ENCODE measurements around the gene TSR2. TPM values are rescaled to one million over a fixed set of nuclear protein-coding genes. Genes with fewer than 3 reads are reported as not detected.
"Not testable (repeated sequence)": the region's sequence is repeated elsewhere in the genome, so short reads cannot be mapped to it uniquely, and the experiment has no call there.

TSR2 gene
- total RNA-seq, 1 experiment from 2014 or later: 53.0 TPM

DNA sequence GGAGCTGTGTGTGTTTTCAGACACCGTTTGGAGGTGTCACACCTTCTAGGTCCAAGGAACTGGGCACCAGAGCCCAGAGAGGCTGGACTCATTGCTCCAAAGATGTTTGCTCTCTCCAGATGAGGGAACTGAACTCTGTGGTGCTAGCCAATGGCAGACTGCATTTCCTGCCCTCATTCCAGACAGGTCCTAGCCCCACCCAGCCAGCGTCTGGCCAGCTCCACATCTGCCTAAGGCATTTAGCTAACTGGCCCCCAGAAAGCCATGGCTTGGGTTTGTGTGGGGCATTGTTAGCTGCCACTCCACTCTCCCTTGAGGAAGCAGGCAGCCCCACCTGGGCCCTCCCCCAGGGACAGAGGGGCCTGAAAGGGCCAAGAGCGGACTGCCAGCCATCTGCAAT, 44.5 kb downstream of the TSR2 start:
- POLR2A ChIA-PET (ENCODE audit: unreplicated experiment): no interaction called here
- intact Hi-C loops (cut with micrococcal nuclease; ENCODE audit: unreplicated experiment): no loop called here

DNA sequence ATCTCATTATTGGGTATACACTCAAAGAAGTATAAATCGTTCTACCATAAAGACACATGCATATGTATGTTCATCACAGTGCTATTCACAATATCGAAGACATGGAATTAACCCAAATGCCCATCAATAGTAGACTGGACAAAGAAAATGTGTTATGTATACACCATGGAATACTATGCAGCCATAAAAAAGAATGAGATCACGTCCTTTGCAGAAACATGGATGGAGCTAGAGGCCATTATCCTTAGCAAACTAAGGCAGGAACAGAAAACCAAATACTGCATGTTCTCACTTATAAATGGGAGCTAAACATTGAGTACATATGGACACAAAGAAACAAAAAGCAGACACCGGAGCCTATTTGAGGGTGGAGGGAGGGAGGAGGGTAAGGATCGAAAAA, 49.6 kb downstream of the TSR2 start:
- H3K27me3 ChIP-seq (ENCODE audit: insufficient read depth, low read depth); intact Hi-C loops (cut with micrococcal nuclease; ENCODE audit: unreplicated experiment); CTCF ChIA-PET; H3F3A ChIP-seq (ENCODE audit: insufficient read depth, low read depth); H3K79me2 ChIP-seq (ENCODE audit: low read depth); H3K9me2 ChIP-seq (ENCODE audit: insufficient read depth); DNase-seq; H3K4me3 ChIP-seq; H3K27ac ChIP-seq; H3K4me1 ChIP-seq (replicated peaks; ENCODE audit: insufficient read depth); H3K36me3 ChIP-seq (ENCODE audit: low read depth); BruUV-seq (replicated peaks); H3K4me2 ChIP-seq; POLR2A ChIA-PET (ENCODE audit: unreplicated experiment); H4K20me1 ChIP-seq (ENCODE audit: insufficient read depth); H3K9me3 ChIP-seq (ENCODE audit: insufficient read depth, low read depth); H2AFZ ChIP-seq: not testable (repeated sequence)

More for the DNA sequence above, 44.5 kb downstream of the TSR2 start:
- Histone ChIP-seq H3K9me2 (ENCODE audit: insufficient read depth) (no peaks in the 10 kb centered on the region), H2AFZ (no peak overlapping the region), H3K4me3 (no peak overlapping the region), H3K36me3 (ENCODE audit: low read depth) (no peaks in the 10 kb centered on the region), H3K79me2 (ENCODE audit: low read depth) (no peaks in the 10 kb centered on the region), H3K27me3 (ENCODE audit: insufficient read depth, low read depth) (no peaks in the 10 kb centered on the region), H4K20me1 (ENCODE audit: insufficient read depth) (no peaks in the 10 kb centered on the region), H3F3A (ENCODE audit: insufficient read depth, low read depth) (no peaks in the 10 kb centered on the region), H3K9me3 (ENCODE audit: insufficient read depth, low read depth) (no peaks in the 10 kb centered on the region), H3K4me1 (replicated peaks; ENCODE audit: insufficient read depth) (no peaks in the 10 kb centered on the region), H3K27ac (no peak overlapping the region), H3K4me2 (no peak overlapping the region)
- DNase-seq: no peak
- no TSS peak for BruUV-seq (replicated peaks)
- CTCF ChIA-PET: no interaction called here
- TF ChIP-seq EZH2 (IDR thresholded peaks at IDR 0.05; ENCODE audit: low read depth) (no peak), CTCF (conservative IDR thresholded peaks at IDR 0.05) (no peak)

DNA sequence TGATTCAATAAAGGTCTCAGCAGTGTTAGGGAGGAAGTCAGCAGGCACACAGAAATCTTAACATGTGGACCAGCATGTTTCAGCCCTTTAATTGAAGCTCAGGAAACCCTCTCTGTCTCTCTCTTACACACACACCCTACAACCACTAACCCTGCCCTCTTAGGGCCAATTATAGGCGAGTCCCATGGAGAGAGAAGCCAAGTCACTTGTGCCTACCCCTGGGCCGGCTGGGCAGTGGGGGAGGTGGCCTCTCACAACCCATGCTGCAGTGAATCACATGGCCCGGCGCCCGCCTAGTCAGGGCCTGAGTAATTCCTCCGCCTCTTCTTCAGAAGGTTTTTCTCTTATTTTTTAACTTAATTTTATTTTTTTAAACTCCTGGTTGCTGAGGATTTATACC, 52.1 kb downstream of the TSR2 start:
- TF ChIP-seq EZH2 (IDR thresholded peaks at IDR 0.05; ENCODE audit: low read depth) (no peak), CTCF (conservative IDR thresholded peaks at IDR 0.05) (no peak)
- BruUV-seq (replicated peaks): no TSS peak
- CTCF ChIA-PET: no interaction called here
- Histone ChIP-seq H3K79me2 (ENCODE audit: low read depth) (no peaks in the 10 kb centered on the region), H3K9me2 (ENCODE audit: insufficient read depth) (no peaks in the 10 kb centered on the region), H3K4me2 (no peak overlapping the region), H3K27ac (no peak overlapping the region), H4K20me1 (ENCODE audit: insufficient read depth) (no peaks in the 10 kb centered on the region), H3K36me3 (ENCODE audit: low read depth) (no peaks in the 10 kb centered on the region), H3F3A (ENCODE audit: insufficient read depth, low read depth) (peaks cover 4% of the 10 kb centered on the region; the same call in 1 of the 2 replicates), H3K9me3 (ENCODE audit: insufficient read depth, low read depth) (no peaks in the 10 kb centered on the region), H2AFZ (no peak overlapping the region), H3K4me1 (replicated peaks; ENCODE audit: insufficient read depth) (peaks cover 4% of the 10 kb centered on the region; the same call in 1 of the 2 replicates), H3K4me3 (no peak overlapping the region), H3K27me3 (ENCODE audit: insufficient read depth, low read depth) (no peaks in the 10 kb centered on the region)
- no peak for DNase-seq
- intact Hi-C loops (cut with micrococcal nuclease; ENCODE audit: unreplicated experiment): no loop called here
- POLR2A ChIA-PET (ENCODE audit: unreplicated experiment): no interaction called here
